Natural killer cell (primary cell): ENCODE data around the gene APH1B. TPM values are rescaled to one million over a fixed set of nuclear protein-coding genes. Genes with fewer than 3 reads are reported as not detected.

Experiments
- ATAC-seq, 3 donors: fragments of 150-1000 bp in 2 of 3; fragments of 200-7000 bp in 1 of 3; cut with Tn5 transposase; 1 replicate in 1 of 3; 2 replicates in 2 of 3; pipeline ENCODE4 v1.10.0; 2021; ENCODE audit warnings: mild to moderate bottlenecking in 2 of 3, moderate library complexity in 2 of 3
- DNase-seq, 2 donors: peaks; one replicate each; pipeline versions ENCODE4 v3.0.0 to v3.0.0-alpha.2; 2013 to 2021; ENCODE audit warnings: mixed read lengths in 1 of 2
- H3K27ac ChIP-seq: one replicate; pipeline ENCODE4 v1.5.1; 2013; ENCODE audit warnings: mild to moderate bottlenecking, low read length
- H3K27me3 ChIP-seq: one replicate; pipeline ENCODE4 v1.6.1; 2013; ENCODE audit warnings: low read length; ENCODE audit not compliant: control insufficient read depth, insufficient read depth
- H3K36me3 ChIP-seq: one replicate; pipeline ENCODE4 v1.6.1; 2013; ENCODE audit warnings: low read length; ENCODE audit not compliant: control insufficient read depth, insufficient read depth
- H3K4me1 ChIP-seq: one replicate; pipeline ENCODE4 v1.6.1; 2013; ENCODE audit warnings: low read length; ENCODE audit not compliant: control insufficient read depth, insufficient read depth
- H3K4me3 ChIP-seq: one replicate; pipeline ENCODE4 v1.5.1; 2013; ENCODE audit warnings: low read length
- H3K9me3 ChIP-seq: one replicate; pipeline ENCODE4 v1.6.1; 2013; ENCODE audit warnings: low read length; ENCODE audit not compliant: control insufficient read depth, insufficient read depth
- H3K27ac Mint-ChIP-seq, 2 donors: one replicate each; pipeline ENCODE4 v1.8.0; 2022; ENCODE audit warnings: mild to moderate bottlenecking in 2 of 2, mixed read lengths in 2 of 2, moderate library complexity in 1 of 2
- H3K27me3 Mint-ChIP-seq, 2 donors: one replicate each; pipeline ENCODE4 v1.8.0; 2022; ENCODE audit warnings: low read depth in 2 of 2, mixed read lengths in 2 of 2
- H3K36me3 Mint-ChIP-seq: one replicate; pipeline ENCODE4 v1.8.0; 2022; ENCODE audit warnings: mixed read lengths
- H3K4me1 Mint-ChIP-seq, 2 donors: one replicate each; pipeline ENCODE4 v1.8.0; 2022; ENCODE audit warnings: mixed read lengths in 2 of 2
- H3K4me3 Mint-ChIP-seq: one replicate; pipeline ENCODE4 v1.8.0; 2022; ENCODE audit warnings: mild to moderate bottlenecking, moderate library complexity, mixed read lengths
- H3K9me3 Mint-ChIP-seq, 2 donors: one replicate each; pipeline ENCODE4 v1.8.0; 2022; ENCODE audit warnings: mixed read lengths in 2 of 2
- WGBS: methylation state at CpG from one replicate; pipeline ENCODE4 v1.1.7; 2013; ENCODE audit warnings: missing lambda C conversion rate; ENCODE audit not compliant: insufficient coverage; 5-methylcytosine and 5-hydroxymethylcytosine counted together
- intact Hi-C: fragments of 100-400 bp; cut with micrococcal nuclease; formaldehyde crosslinking; loops from one replicate; pipeline ENCODE4 v1.14.2; 2022
- total RNA-seq, 4 donors: library from RNA; stranded (reverse); fragments of 120-200 nt in 1 of 4; gene quantifications; one replicate each; pipeline versions ENCODE4 v1.2.3 to v1.2.4, GENCODE V29; 2013 to 2022
- TF ChIP-seq, protein P1 (sequence below): fragments of 200-600 bp; IDR thresholded peaks from one replicate; pipeline ENCODE4 v1.8.0; 2022; ENCODE audit warnings: antibody characterized with exemption

The APH1B gene
- total RNA-seq, 3 donors from 2014 or later (not counting 1 experiment from before 2014, with no cell fraction given), result 8.6 to 12.4 (median 9.9) TPM

DNA sequence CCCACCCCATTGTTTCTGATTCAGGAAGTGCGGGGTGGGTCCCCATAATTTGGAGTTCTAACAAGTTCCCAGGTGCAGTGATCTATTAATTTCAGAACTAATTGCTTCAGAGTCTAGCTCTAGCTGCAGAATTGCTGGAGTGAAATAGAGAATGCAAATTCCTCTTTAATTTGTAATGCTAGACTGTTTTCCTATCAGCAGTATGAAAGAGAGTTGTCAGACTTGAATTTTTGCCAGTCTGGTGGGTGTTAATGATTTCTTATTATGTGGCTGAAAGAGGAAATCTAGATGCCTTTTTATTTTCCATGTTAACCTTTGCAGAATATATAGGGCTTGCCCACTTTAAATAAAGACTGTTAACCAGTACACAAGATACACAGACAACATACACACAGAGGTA, 23.7 kb downstream of the APH1B start:
- intact Hi-C loops, result no loop called here
- Mint-ChIP-seq H3K36me3 (no peaks in the 10 kb centered on the region), H3K27ac (no peak overlapping the region), H3K9me3 (no peaks in the 10 kb centered on the region), H3K27me3 (no peaks in the 10 kb centered on the region), H3K4me3 (no peak overlapping the region), H3K4me1 (peaks cover 5 to 6% of the 10 kb centered on the region in 2 donors)
- no peak for ATAC-seq
- Histone ChIP-seq H3K9me3 (no peaks in the 10 kb centered on the region), H3K4me3 (no peak overlapping the region), H3K36me3 (peaks cover 10% of the 10 kb centered on the region), H3K27me3 (no peaks in the 10 kb centered on the region), H3K4me1 (peaks cover 6% of the 10 kb centered on the region), H3K27ac (no peak overlapping the region)
- no peak for DNase-seq
- WGBS, result 100% methylated on average over 1 of the region's 1 CpG
- TF ChIP-seq, protein P1, sequence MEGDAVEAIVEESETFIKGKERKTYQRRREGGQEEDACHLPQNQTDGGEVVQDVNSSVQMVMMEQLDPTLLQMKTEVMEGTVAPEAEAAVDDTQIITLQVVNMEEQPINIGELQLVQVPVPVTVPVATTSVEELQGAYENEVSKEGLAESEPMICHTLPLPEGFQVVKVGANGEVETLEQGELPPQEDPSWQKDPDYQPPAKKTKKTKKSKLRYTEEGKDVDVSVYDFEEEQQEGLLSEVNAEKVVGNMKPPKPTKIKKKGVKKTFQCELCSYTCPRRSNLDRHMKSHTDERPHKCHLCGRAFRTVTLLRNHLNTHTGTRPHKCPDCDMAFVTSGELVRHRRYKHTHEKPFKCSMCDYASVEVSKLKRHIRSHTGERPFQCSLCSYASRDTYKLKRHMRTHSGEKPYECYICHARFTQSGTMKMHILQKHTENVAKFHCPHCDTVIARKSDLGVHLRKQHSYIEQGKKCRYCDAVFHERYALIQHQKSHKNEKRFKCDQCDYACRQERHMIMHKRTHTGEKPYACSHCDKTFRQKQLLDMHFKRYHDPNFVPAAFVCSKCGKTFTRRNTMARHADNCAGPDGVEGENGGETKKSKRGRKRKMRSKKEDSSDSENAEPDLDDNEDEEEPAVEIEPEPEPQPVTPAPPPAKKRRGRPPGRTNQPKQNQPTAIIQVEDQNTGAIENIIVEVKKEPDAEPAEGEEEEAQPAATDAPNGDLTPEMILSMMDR, result no peak

DNA sequence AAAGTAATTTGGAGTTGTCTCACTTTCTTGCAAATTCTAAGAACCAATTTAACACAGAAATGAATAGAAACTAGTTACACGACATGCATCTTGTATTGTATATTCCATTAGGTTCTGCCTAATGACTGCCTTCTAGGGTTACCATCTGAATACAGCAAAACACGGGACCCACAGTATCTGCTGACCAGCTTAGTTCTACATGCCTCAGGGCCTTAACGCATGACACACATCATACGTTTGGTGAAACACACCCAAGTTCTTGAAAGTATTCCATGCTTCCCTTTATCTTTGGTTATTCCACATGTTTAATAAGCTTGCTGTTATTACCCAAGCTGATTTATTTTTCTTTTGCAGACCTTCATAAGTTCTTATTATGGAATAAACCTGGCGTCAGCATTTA, 27.9 kb downstream of the APH1B start:
- Mint-ChIP-seq H3K36me3 (no peaks in the 10 kb centered on the region), H3K4me3 (no peak overlapping the region), H3K4me1 (no peaks in the 10 kb centered on the region), H3K27me3 (no peaks in the 10 kb centered on the region), H3K9me3 (no peaks in the 10 kb centered on the region), H3K27ac (no peak overlapping the region)
- Histone ChIP-seq H3K4me1 (no peaks in the 10 kb centered on the region), H3K4me3 (no peak overlapping the region), H3K9me3 (no peaks in the 10 kb centered on the region), H3K36me3 (peaks cover 14% of the 10 kb centered on the region), H3K27ac (no peak overlapping the region), H3K27me3 (no peaks in the 10 kb centered on the region)
- no peak for ATAC-seq
- WGBS, result 92% methylated on average over 5 of the region's 5 CpGs
- TF ChIP-seq, protein P1, result no peak
- DNase-seq, result no peak
- intact Hi-C loops, result no loop called here

DNA sequence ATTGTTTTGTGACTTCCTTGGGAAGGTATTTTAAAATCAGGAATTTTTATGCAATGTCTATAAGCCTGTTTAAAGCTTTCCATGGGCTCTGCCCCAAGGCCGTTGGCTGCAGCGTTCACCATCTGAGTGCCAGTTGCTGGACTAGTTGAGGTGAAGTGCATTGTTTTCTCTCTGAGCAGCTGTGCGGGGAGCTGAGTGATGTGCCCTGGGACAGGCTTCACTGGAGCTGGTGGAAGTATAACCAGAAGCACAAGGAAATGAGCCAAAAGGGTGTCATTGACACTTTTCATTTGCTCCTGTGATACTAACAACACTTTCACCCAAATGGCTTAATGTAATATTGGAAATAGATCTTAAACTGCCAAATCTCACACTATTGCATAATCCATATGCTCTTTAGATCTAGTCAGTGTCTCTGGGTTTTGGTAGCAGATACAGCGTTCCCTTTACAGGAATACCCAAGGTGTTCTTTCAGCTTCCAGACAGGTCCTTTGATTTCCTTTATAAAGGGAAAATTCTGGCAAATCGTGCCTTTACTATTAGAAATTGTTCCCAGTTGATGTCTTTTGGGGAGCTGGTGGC, 29.2 kb downstream of the APH1B start:
- Histone ChIP-seq H3K4me3 (no peak overlapping the region), H3K27ac (no peak overlapping the region), H3K27me3 (no peaks in the 10 kb centered on the region), H3K4me1 (no peaks in the 10 kb centered on the region), H3K36me3 (peaks cover 14% of the 10 kb centered on the region), H3K9me3 (no peaks in the 10 kb centered on the region)
- Mint-ChIP-seq H3K9me3 (no peaks in the 10 kb centered on the region), H3K4me3 (no peak overlapping the region), H3K36me3 (no peaks in the 10 kb centered on the region), H3K27ac (no peak overlapping the region), H3K4me1 (no peaks in the 10 kb centered on the region), H3K27me3 (no peaks in the 10 kb centered on the region)
- intact Hi-C loops, result no loop called here
- no peak for ATAC-seq
- 99% methylated on average over 5 of the region's 5 CpGs for WGBS
- no peak for DNase-seq
- TF ChIP-seq, protein P1, result no peak

DNA sequence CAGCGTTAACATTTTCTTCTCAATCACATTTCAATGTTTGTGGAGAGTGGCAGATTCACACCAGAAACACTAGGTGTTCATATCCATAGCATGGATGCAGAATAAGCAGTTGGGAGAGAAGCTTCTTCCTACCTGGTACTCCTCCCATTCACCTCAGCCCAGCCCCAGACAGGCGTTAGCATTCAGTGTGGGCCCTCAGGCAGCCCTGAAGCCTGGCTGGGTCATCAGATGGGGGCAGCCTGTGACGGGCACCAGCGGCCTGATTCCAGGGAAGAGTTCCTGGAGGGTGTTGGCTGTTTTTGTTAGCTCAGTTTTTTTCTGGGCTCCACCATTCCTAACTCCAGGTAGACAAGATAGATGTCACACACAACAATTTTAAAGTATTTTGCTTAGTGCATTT, 31.1 kb downstream of the APH1B start:
- no peaks in the 10 kb centered on the region for H3K9me3 ChIP-seq
- DNase-seq (no peak), ATAC-seq (no peak)
- Mint-ChIP-seq H3K27ac (no peak overlapping the region), H3K4me1 (no peaks in the 10 kb centered on the region), H3K4me3 (no peak overlapping the region), H3K36me3 (no peaks in the 10 kb centered on the region), H3K9me3 (no peaks in the 10 kb centered on the region), H3K27me3 (no peaks in the 10 kb centered on the region)
- peaks cover 10% of the 10 kb centered on the region for H3K36me3 ChIP-seq
- TF ChIP-seq, protein P1, result no peak
- no peaks in the 10 kb centered on the region for H3K4me1 ChIP-seq
- intact Hi-C loops, result no loop called here
- H3K27ac ChIP-seq, result no peak overlapping the region
- no peaks in the 10 kb centered on the region for H3K27me3 ChIP-seq
- no peak overlapping the region for H3K4me3 ChIP-seq
- WGBS, result 98% methylated on average over 4 of the region's 4 CpGs
